HUES48 (cell line): ENCODE results near the gene DACT1.
A peak's percentile ranks its signal among the peaks of the same experiment; 100 is the strongest.

Experiments
- H3K27ac ChIP-seq: one replicate; pipeline ENCODE4 v1.7.0; 2013; ENCODE audit warnings: low read depth, low read length, inconsistent platforms
- H3K27me3 ChIP-seq: 2 replicates; pipeline ENCODE4 v1.6.1; 2013; ENCODE audit warnings: mild to moderate bottlenecking, low read length; ENCODE audit not compliant: control insufficient read depth, insufficient read depth
- H3K36me3 ChIP-seq: 2 replicates; pipeline ENCODE4 v1.6.1; 2013; ENCODE audit warnings: low read length; ENCODE audit not compliant: control insufficient read depth, insufficient read depth
- H3K4me1 ChIP-seq: 2 replicates; pipeline ENCODE4 v1.6.1; 2013; ENCODE audit warnings: mild to moderate bottlenecking, low read length; ENCODE audit not compliant: control insufficient read depth, insufficient read depth
- H3K4me3 ChIP-seq: 2 replicates; pipeline ENCODE4 v1.5.1; 2013; ENCODE audit warnings: mild to moderate bottlenecking, low read depth, low read length
- H3K9ac ChIP-seq: 2 replicates; pipeline ENCODE4 v1.6.1; 2013; ENCODE audit warnings: mild to moderate bottlenecking, low read depth, low read length, moderate library complexity
- H3K9me3 ChIP-seq: 2 replicates; pipeline ENCODE4 v1.6.1; 2013; ENCODE audit warnings: low read length; ENCODE audit not compliant: control insufficient read depth, insufficient read depth

The DACT1 gene

DNA sequence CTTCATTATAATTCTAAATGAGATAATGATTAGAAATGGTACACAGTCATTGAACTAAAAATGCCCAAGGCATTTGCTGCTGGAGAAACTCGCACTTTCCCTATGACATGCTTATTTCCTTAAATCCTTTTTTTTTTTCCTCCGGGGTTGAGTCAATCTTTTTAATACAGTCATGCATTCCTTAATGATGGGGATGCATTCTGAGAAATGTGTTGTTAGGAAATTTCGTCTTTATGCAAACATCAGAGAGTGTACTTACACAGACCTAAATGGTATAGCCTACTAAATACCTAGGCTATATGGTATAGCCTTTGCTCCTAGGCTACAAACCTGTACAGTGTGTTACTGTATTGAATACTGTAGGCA lies 29.8 kb upstream of the DACT1 start:
- no peak overlapping the region for H3K9ac ChIP-seq
- peaks cover 9% of the 10 kb centered on the region for H3K4me1 ChIP-seq
- H3K4me3 ChIP-seq = no peak overlapping the region
- no peaks in the 10 kb centered on the region for H3K9me3 ChIP-seq
- H3K27me3 ChIP-seq = no peaks in the 10 kb centered on the region
- no peak overlapping the region for H3K27ac ChIP-seq
- no peaks in the 10 kb centered on the region for H3K36me3 ChIP-seq

DNA sequence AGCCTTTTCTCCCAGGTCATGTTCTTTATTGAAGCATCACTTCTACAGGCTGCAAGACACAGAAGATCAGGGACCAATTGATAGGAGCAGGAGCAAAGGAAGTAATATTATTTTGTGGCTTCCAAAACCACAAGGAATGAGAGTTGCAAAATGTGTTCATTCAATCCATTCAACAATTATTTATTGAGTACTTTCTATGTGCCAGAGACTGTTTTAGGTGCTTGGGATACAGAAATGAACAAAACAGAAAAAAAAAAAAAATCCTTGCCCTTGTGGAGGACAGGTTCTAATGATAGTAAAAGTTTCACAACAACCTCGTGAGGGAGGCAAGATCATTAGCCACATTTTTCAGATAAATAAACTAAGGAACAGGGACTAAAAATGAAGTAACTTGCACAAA lies 20.1 kb upstream of the DACT1 start:
- Histone ChIP-seq H3K9ac (no peak overlapping the region), H3K27me3 (no peaks in the 10 kb centered on the region), H3K9me3 (no peaks in the 10 kb centered on the region), H3K4me1 (peaks cover 28% of the 10 kb centered on the region), H3K27ac (no peak overlapping the region), H3K36me3 (no peaks in the 10 kb centered on the region), H3K4me3 (no peak overlapping the region)

DNA sequence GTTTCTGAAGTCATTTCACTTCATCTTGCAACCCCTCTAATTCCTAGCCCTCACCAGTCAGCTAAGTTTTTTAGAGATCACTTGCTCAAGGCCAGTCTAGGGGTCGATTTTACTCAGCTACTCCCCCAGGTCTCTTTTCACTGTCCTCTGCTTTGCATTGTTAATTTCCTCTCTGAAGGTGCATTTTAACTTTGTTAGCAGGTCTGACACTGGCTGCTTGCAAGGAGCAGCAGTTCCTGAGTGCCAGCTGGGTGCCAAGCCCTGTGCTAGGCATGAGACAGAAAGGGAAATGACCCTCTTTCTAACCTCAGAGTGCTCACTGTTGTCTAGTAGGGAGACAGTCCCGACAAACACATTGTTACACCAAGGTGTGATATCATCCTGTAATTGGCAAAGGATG lies 17.8 kb upstream of the DACT1 start:
- Histone ChIP-seq H3K4me3 (no peak overlapping the region), H3K4me1 (peaks cover 32% of the 10 kb centered on the region), H3K36me3 (no peaks in the 10 kb centered on the region), H3K27ac (peak overlapping the region; percentile 16), H3K9me3 (no peaks in the 10 kb centered on the region), H3K27me3 (no peaks in the 10 kb centered on the region; the same call in 1 of the 2 replicates), H3K9ac (no peak overlapping the region)

DNA sequence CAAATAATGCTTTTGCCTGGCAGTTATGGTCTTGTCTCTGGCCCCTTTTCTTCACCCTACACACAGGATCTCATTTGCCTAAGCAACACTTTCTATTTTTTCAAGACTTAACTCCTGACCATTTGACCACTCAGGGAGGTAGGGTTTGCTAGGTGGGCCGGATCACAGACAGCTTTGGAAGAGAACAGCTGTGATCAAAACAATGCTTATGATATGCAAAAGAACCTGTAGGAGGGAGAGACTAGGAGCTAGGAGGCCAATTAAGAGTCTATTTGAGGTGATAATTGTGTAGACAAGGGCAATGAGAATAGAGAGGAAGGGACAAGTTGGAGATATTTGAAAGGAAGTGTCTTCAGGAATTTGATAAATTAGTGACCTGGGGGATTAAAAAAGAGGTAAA lies 12.3 kb upstream of the DACT1 start:
- H3K9ac ChIP-seq = no peak overlapping the region
- peaks cover 67% of the 10 kb centered on the region for H3K4me1 ChIP-seq
- H3K9me3 ChIP-seq = no peaks in the 10 kb centered on the region
- H3K4me3 ChIP-seq = peak overlapping the region; percentile 5; the same call in 1 of the 2 replicates
- peak overlapping the region; percentile 80 for H3K27ac ChIP-seq
- peaks cover 22% of the 10 kb centered on the region for H3K27me3 ChIP-seq
- no peaks in the 10 kb centered on the region for H3K36me3 ChIP-seq

DNA sequence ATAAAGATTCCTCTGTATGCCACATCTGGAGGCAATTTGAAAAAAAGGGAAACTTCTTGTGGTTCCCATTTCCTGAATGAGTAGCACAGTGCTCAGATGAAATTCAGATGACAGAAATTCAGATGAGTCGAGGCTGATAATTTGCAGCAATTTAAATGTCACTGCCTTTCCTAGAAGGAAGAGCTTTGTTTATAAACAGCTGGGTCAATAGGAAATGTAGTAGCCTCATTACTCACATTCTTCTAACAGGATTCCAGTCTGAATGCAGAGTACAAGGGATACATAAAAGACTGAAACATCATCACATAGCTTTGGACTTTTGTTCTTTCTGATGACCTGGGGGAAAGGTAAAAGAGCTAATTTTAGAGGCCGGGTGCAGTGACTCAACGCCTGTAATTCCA lies 11.3 kb upstream of the DACT1 start:
- H3K27ac ChIP-seq = peak overlapping the region; percentile 80

DNA sequence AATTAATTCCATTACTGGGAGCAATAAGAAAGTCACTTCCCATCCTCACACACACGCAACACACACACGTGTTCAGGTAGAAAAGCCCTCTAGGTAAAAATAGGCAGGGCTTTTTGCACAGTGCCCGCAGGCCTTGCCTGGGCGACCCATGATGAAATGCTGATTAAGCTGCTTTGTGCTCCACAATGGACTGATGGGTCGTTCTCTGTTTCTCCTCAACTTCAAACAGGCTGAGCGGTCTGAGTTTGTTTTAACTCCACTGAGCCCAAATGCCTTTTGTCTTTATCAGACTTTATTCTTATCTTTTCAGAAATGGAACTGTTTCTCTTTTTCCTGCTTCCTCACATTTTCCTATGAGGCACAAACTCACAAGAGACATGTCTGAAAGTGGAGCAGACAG lies 9.4 kb upstream of the DACT1 start:
- Histone ChIP-seq H3K9ac (no peak overlapping the region), H3K27ac (peak overlapping the region; percentile 61), H3K4me1 (peaks cover 60% of the 10 kb centered on the region), H3K36me3 (no peaks in the 10 kb centered on the region), H3K9me3 (no peaks in the 10 kb centered on the region), H3K27me3 (peaks cover 38% of the 10 kb centered on the region), H3K4me3 (peak overlapping the region; percentile 20; the same call in 1 of the 2 replicates)

More for the DNA sequence above, 11.3 kb upstream of the DACT1 start:
- Histone ChIP-seq H3K27me3 (peaks cover 25% of the 10 kb centered on the region), H3K4me1 (peaks cover 59% of the 10 kb centered on the region), H3K36me3 (no peaks in the 10 kb centered on the region), H3K9ac (no peak overlapping the region), H3K9me3 (no peaks in the 10 kb centered on the region), H3K4me3 (no peak overlapping the region)

DNA sequence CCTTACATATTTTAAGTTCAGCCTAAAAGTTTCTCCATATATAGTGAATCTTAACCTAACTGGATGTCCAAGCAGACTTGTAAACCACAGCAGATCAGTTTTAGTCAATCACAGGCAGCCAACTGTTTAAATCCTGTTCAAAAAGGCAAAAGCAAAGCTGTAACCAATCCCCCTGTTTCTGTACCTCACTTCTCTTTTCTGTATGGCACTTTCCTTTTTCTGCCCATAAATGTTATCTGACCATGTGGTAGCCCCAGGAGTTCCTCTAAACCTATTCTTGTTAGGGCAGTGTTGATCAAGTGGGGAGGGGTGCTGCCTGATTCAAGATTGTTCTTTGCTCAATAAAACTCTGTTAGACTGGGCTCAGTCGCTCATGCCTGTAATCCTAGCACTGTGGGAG lies 8.5 kb upstream of the DACT1 start:
- Histone ChIP-seq H3K9ac (no peak overlapping the region), H3K36me3 (no peaks in the 10 kb centered on the region), H3K9me3 (no peaks in the 10 kb centered on the region), H3K27me3 (peaks cover 47% of the 10 kb centered on the region), H3K4me3 (no peak overlapping the region), H3K4me1 (peaks cover 69% of the 10 kb centered on the region), H3K27ac (peak overlapping the region; percentile 61)

DNA sequence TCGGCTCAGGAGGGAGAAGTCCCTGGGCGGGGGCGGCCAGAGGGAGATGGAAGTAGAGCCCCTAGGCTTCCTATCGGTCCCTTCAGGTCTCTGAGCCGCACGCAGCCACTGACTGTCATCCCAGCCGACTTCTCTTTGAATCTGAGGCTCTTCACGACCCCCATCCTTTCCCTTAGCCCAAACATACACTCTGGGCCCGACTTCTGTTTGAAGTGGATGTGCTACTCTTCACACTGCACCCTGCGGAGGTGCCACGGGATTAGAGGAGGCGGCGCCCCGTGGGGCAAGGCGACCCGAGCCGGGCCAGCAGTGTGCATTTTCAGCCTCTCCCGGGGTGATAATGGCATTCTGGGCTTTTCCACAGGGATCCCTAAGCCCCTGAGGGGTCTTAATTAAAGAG lies 6.0 kb upstream of the DACT1 start:
- H3K4me3 ChIP-seq = no peak overlapping the region
- no peak overlapping the region for H3K9ac ChIP-seq
- peak overlapping the region; percentile 9 for H3K27ac ChIP-seq
- no peaks in the 10 kb centered on the region for H3K9me3 ChIP-seq
- peaks cover 72% of the 10 kb centered on the region for H3K4me1 ChIP-seq
- H3K36me3 ChIP-seq = no peaks in the 10 kb centered on the region
- peaks cover 65% of the 10 kb centered on the region for H3K27me3 ChIP-seq

DNA sequence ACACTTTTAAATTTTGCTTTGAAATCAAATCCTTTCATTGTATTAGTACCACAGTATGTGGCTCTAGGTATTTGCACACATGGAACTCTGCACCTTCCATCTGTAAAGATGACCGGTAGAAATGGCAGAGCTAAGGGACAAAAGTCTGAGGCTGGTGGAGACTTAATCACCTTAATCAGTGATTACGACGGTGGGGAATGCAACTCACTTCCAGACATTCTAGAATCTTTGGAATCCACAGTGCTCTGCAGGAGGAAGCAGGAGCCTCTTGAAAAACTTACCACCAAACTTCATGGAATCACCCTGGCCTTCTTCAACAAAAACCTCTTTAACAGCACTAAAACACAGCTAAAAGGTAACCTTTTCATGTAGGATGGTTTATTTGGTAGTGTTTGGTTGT lies 3.9 kb upstream of the DACT1 start:
- H3K4me1 ChIP-seq = peaks cover 60% of the 10 kb centered on the region
- H3K9me3 ChIP-seq = no peaks in the 10 kb centered on the region
- H3K4me3 ChIP-seq = no peak overlapping the region
- H3K27me3 ChIP-seq = peaks cover 70% of the 10 kb centered on the region
- peak overlapping the region; percentile 38 for H3K27ac ChIP-seq
- H3K36me3 ChIP-seq = no peaks in the 10 kb centered on the region
- no peak overlapping the region; the same call in 1 of the 2 replicates for H3K9ac ChIP-seq

DNA sequence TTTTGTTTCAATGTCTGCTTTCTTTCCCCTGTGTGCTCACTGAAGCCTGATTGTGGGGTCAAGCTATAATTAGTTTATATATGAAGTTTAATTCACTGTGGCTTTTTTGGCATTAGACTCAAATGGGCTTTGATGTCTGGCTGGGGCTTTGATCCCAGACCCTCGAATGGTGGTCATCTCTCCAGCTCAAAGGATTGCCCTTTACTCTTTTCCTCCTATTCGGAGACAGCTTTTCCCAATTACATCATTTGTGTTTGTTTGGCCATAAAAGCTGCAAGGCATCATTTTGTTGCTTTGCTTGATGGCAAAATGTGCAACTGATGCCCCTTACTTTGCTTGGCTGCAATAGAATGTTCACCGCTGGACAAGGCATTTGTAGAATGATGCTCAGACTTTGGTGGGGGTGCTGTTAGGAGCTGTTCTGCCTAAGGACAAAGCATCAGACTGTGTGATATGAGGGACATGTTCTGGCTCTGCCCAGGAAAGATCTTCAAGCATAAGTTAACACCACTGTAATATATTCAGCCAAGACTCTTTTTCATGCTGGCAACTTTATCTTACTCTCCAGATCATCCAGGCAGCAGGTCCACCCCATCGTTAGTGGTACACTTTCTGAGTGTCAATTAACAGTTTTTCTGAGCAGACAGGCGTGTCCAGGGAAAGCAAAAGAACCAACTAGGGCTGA lies 3.2 kb upstream of the DACT1 start:
- Histone ChIP-seq H3K27ac (peak overlapping the region; percentile 38), H3K9ac (no peak overlapping the region; the same call in 1 of the 2 replicates), H3K27me3 (peaks cover 71% of the 10 kb centered on the region), H3K36me3 (no peaks in the 10 kb centered on the region), H3K9me3 (no peaks in the 10 kb centered on the region), H3K4me3 (no peak overlapping the region), H3K4me1 (peaks cover 60% of the 10 kb centered on the region)

DNA sequence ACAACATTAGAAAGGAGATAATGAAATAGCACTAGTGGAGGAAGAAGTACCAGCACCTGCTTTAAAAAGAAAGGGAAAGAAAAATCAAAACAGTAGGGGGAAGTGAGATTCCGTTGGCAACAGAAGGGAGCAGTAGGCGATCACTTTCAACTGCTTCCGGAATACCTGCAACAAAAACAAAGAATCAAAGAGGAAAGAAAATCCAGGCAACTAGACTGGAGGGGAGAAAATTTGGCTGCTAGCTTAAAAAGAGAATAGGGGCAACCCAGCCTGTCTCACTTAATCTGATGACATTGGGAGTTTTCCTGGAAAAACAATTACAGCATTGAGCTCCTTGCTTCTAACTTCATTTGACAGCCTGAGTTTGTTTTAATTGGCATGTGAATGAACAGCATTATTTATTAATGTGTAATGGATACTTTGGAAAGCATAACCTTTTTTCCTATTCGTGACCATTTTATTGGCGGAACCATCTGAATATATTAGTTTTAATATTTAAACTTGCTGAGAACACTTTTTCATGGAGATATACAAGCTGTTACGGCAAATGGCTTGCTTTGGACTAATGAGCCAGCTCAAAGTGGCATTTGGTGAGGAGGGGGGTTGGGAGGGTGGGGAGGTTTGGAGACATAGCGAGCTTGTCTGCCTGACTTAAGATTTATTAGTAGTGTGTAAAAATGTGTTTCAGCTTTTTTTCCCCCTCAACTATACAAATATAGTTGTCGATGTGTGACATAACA lies 2.5 kb upstream of the DACT1 start:
- Histone ChIP-seq H3K9me3 (no peaks in the 10 kb centered on the region), H3K27me3 (peaks cover 73% of the 10 kb centered on the region), H3K36me3 (no peaks in the 10 kb centered on the region), H3K4me3 (peak overlapping the region; percentile 22; the same call in 1 of the 2 replicates), H3K9ac (no peak overlapping the region), H3K4me1 (peaks cover 62% of the 10 kb centered on the region), H3K27ac (peak overlapping the region; percentile 78)
